G401.6 (cell line): Measurements from ENCODE around the gene RECQL.
"Not testable (repeated sequence)": the region's sequence is repeated elsewhere in the genome, so short reads cannot be mapped to it uniquely, and the experiment has no call there.

Source experiments
- FAIRE-seq: peaks from 2 replicates; lab custom pipeline; 2012; peaks lifted over from hg19 to GRCh38; lab: Jason Lieb, UNC

RECQL gene

GRCh38 chr12:21502872-21503271 lies 1.4 kb upstream of the RECQL start:
- no peak for FAIRE-seq

DNA sequence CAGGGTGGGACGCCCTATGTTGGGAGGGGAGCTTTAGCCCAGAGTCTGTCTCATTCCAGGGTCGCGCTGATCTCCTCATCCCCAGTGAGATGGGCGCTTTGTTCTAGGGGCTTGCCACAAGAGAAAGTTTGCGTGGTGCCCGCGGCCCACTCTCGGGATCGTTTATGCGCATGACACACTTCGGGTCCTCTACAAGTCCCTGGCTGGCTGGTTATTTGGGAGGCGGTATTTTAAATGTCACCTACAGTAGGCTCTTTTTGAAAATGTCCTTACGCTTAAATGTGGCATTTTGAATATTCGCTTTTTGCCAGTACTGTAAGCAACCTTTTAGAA lies 695 bp upstream of the RECQL start:
- no peak for FAIRE-seq

GRCh38 chr12:21500786-21501257 lies 613 bp downstream of the RECQL start:
- FAIRE-seq: no peak

GRCh38 chr12:21499765-21500164 lies 1.7 kb downstream of the RECQL start:
- no peak for FAIRE-seq

GRCh38 chr12:21485998-21486397 lies 15.4 kb downstream of the RECQL start:
- FAIRE-seq: no peak

DNA sequence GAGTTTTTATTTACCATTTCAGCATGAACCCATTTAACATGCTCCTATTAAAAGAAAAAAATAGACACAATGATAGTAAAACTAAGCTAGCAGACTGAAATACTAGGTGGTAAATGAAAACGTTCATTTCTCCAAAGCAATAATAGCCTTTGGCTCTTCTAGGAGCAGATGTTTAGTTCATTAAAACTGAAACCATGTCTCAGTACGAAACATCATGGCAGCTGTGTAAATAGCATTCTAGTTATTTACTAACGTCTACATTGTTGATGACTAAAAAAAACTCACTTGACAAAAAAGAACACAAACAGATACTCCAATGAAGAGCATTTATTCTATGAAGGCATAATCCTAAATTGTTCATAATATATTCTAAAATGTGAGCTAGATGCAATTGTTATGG lies 17.9 kb downstream of the RECQL start:
- no peak for FAIRE-seq

- no peak for FAIRE-seq
These were observed 22.5 kb downstream of the RECQL start for GRCh38 chr12:21478756-21479455.

GRCh38 chr12:21476949-21477348 lies 24.5 kb downstream of the RECQL start:
- peak; percentile 39 for FAIRE-seq

GRCh38 chr12:21475552-21475951 lies 25.9 kb downstream of the RECQL start:
- FAIRE-seq: no peak

DNA sequence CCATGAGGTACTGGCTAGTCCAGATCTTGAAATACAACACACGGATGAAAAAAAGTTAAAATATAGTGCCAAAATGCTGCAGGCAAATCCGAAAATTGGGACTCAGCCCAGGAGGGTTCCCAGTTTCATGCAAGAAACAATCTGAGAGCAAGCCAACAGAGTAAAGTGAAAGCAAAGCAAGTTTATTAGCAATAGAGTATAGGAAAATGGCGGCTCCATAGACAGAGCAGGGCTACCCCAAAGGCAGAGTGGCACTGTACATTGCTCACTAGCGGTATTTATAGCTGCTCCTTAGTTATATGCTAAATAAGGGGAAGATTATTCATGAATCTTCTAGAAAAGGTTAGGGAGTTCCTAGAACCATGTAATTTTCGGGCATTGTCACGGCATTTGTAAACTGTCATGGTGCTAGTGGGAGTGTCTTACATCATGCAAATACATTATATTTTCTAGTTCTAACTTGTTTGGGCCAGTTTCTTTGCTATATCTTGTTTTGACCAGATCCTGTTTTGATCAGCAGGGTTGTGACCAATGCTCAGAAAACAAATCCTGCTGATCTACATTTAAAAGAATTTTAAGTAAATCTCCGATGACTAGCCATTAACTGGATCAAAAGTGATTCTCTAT lies 29.1 kb downstream of the RECQL start:
- no peak for FAIRE-seq

DNA sequence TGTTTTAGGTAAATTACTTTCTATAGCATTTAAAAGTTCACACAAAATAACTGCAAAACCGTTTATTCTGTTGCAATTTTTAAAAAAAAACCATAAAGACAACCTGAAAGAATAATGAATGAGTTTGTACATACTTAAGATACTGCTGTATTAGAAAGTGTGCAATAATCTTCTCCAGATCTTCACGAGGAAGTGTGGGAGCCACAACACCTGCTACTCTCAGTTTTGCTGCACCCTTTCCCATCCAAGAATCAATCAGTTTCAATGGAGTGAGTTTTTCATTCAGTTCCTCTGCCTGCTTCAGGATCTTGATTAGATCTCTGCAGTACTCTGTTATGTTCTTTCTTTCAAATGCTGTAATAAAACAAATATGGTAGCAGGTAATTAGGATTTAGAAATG lies 30.1 kb downstream of the RECQL start:
- no peak for FAIRE-seq

- not testable (repeated sequence) for FAIRE-seq
These were observed 34.1 kb downstream of the RECQL start for GRCh38 chr12:21467334-21467733.

GRCh38 chr12:21459474-21459873 lies 42.0 kb downstream of the RECQL start:
- FAIRE-seq: no peak

DNA sequence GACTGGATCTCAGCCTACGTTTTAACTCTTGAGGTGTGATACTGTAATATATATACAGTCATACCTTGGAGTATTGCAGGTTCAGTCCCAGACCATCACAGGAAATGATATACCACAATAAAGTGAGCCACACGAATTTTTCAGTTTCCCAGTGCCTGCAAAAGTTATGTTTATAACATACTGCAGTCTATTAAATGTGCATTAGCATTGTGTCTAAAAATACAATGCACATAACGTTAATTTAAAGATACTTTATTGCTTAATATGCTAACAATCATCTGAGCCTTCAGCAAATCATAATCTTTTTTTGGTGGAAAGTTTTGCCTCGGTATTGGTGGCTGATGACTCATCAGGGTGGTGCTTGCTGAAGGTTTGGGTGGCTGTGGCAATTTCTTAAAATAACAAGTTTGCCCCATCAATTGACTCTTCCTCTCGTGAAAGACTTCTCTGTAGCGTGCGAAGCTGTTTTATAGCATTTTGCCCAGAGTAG lies 45.1 kb downstream of the RECQL start:
- no peak for FAIRE-seq

GRCh38 chr12:21453312-21453852 lies 48.1 kb downstream of the RECQL start:
- FAIRE-seq: no peak

GRCh38 chr12:21451529-21451928 lies 49.9 kb downstream of the RECQL start:
- peak; percentile 15 for FAIRE-seq

DNA sequence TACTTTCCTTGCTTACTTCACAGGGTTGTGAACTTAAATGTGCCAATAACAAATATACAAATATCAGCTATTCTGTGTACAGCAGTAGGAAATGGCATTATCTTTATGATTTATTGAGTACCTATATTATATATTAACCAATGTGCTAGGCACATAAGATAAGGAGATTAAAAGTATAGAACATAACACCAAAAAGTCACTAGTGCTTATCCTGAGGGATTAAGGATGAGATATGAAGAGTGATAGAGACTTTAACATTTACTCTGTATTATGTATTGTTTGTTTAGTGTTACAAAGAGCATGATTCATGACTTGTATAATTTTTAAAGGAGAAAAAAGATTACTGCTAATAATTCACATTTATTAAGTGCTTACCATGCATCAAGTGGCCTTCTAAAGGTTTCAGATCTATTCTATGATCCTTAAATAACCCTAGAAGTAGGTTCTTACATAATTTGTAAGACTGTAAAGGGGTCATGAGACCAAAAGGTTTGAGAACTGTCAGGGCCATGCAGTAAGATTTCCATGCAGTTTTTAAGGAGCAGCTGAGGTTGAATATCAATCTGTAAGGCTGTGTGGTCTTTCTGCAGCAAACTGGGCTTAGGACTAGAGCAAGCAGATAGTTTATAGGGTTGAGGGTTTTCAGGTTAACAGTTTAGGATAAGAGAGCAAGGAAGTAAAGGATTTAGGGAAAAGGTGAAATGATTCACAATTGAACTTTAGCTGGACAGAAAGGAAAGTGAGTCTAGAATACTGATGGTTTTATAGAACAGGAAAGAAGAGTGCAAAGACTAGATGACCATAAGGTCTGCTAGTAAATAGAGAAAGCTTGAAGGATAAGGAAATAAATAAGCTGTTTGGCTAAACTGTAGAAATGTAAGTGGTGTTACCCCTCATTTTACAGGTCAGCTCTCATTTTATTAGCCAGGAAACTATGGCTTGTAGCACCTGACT lies 57.0 kb downstream of the RECQL start:
- no peak for FAIRE-seq

DNA sequence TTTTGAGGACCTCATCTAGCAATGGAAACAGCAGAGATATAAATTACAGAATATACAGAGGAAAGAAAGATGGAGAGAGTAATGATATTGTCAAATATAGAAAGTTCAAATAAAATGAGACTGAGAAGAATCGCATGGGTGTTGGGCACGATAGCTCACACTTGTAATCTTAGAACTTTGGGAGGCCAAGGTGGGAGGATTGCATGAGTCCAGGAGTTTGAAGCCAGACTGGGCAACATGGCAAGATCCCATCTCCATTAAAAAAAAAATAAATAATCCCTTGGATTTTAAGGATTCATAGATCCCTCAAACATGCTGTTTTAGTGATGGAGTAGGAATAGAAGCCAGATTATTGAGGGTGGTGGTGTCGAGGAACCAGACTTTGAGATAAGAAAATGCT lies 62.1 kb downstream of the RECQL start:
- FAIRE-seq: no peak

GRCh38 chr12:21438643-21439042 lies 62.8 kb downstream of the RECQL start:
- FAIRE-seq: no peak

GRCh38 chr12:21434699-21435098 lies 66.7 kb downstream of the RECQL start:
- FAIRE-seq: no peak

DNA sequence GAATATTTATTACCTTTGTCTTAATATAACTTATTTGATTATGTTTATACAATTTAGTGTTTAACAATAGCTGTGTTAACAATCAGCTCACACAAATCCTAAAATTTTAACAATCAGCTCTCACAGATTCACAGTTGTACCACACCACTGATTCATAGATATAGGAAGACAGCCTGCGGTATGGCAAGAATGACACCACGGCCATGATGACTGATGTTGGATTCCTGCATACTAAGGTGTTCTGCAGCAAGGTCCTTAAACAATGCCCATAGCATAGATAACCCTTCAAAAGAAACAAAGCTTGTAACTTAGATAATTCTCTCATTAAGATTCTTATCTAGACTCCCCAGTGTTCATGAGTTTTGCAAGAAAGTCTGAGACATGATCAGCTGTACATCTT lies 67.9 kb downstream of the RECQL start:
- no peak for FAIRE-seq

DNA sequence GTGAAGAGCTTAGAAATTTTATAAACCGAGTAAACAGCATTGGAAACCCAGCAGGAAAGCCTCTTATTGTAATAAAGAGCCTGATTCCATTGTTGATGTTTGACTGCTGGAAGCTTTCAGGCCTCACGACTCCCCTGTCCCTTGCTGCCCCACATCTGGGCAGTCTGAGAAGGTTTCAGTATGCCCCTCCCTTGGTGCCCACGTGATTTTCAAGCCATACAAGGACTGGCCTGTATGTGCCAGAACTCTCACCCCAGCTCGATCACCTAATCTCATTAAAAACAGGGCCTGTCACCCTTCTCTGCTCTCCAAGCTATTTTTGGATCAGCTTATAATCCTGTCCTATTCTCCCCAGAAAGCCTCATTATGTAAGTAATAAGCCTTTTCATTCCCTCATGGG lies 71.4 kb downstream of the RECQL start:
- FAIRE-seq: no peak

- no peak for FAIRE-seq
These were observed 73.2 kb downstream of the RECQL start for GRCh38 chr12:21428241-21428640.
